ENCODE measurements around the gene ABI3BP.

ABI3BP gene

GRCh38 chr3:100702980-100703345, 290.3 kb downstream of the ABI3BP start:
- Histone ChIP-seq H3K79me2 (ENCODE audit: control insufficient read depth, insufficient read depth, low read length, unreplicated experiment) (no peaks in the 10 kb centered on the region), H2AFZ (ENCODE audit: low read length, unreplicated experiment) (peak overlapping the region; percentile 75), H3K27ac (ENCODE audit: low read depth, low read length) (no peak overlapping the region), H3K27me3 (ENCODE audit: insufficient read depth, low read length) (no peaks in the 10 kb centered on the region), H3K4me1 (ENCODE audit: control insufficient read depth, insufficient read depth, low read length, unreplicated experiment) (peaks cover 9% of the 10 kb centered on the region), H3K36me3 (ENCODE audit: insufficient read depth, low read length) (no peaks in the 10 kb centered on the region), H3K4me3 (ENCODE audit: low read depth, low read length) (no peak overlapping the region)

- Histone ChIP-seq H3K27ac (ENCODE audit: low read depth, low read length) (no peak overlapping the region), H3K4me1 (ENCODE audit: control insufficient read depth, insufficient read depth, low read length, unreplicated experiment) (peaks cover 9% of the 10 kb centered on the region), H2AFZ (ENCODE audit: low read length, unreplicated experiment) (peak overlapping the region; percentile 75), H3K4me3 (ENCODE audit: low read depth, low read length) (no peak overlapping the region), H3K79me2 (ENCODE audit: control insufficient read depth, insufficient read depth, low read length, unreplicated experiment) (no peaks in the 10 kb centered on the region), H3K27me3 (ENCODE audit: insufficient read depth, low read length) (no peaks in the 10 kb centered on the region), H3K36me3 (ENCODE audit: insufficient read depth, low read length) (no peaks in the 10 kb centered on the region)
Observed at GRCh38 chr3:100702082-100702979, 290.9 kb downstream of the ABI3BP start.

- H3K79me2 ChIP-seq (ENCODE audit: control insufficient read depth, insufficient read depth, low read length, unreplicated experiment), result no peaks in the 10 kb centered on the region
- H3K4me1 ChIP-seq (ENCODE audit: control insufficient read depth, insufficient read depth, low read length, unreplicated experiment), result peaks cover 9% of the 10 kb centered on the region
- H3K27ac ChIP-seq (ENCODE audit: low read depth, low read length), result no peak overlapping the region
- no peaks in the 10 kb centered on the region for H3K36me3 ChIP-seq (ENCODE audit: insufficient read depth, low read length)
- no peaks in the 10 kb centered on the region for H3K27me3 ChIP-seq (ENCODE audit: insufficient read depth, low read length)
- H3K4me3 ChIP-seq (ENCODE audit: low read depth, low read length), result no peak overlapping the region
- no peak overlapping the region for H2AFZ ChIP-seq (ENCODE audit: low read length, unreplicated experiment)
Observed at GRCh38 chr3:100700708-100701107, 292.5 kb downstream of the ABI3BP start.
